Esophagus squamous epithelium (tissue), 5 donors: ENCODE measurements around the gene FRMD3. TPM values are rescaled to one million over a fixed set of nuclear protein-coding genes. Genes with fewer than 3 reads are reported as not detected.

Source experiments
- DNase-seq: peaks from one replicate; lab custom pipeline; 2025; lab: John Stamatoyannopoulos, UW
- H3K27ac ChIP-seq, 4 donors: fragments of 200-600 bp; sonication (generic); one replicate each; pipeline ENCODE4 v1.5.1; 2016 to 2019; ENCODE audit warnings: mild to moderate bottlenecking in 1 of 4
- H3K27me3 ChIP-seq, 4 donors: fragments of 200-600 bp; sonication (generic); 1 replicate in 3 of 4; 2 replicates in 1 of 4; pipeline versions ENCODE4 v1.5.1 to v1.6.0; 2017 to 2021; ENCODE audit warnings: antibody characterized with exemption in 1 of 4
- H3K36me3 ChIP-seq, 3 donors: fragments of 200-600 bp; sonication (generic); one replicate each; pipeline ENCODE4 v1.5.1; 2016 to 2019
- H3K4me1 ChIP-seq, 3 donors: fragments of 200-600 bp; sonication (generic); one replicate each; pipeline ENCODE4 v1.5.1; 2017 to 2019
- H3K4me3 ChIP-seq, 4 donors: fragments of 200-600 bp; sonication (generic); 1 replicate in 3 of 4; 2 replicates in 1 of 4; pipeline ENCODE4 v1.5.1; 2016 to 2019; ENCODE audit warnings: mild to moderate bottlenecking in 2 of 4, moderate library complexity in 1 of 4
- H3K9me3 ChIP-seq, 3 donors: fragments of 200-600 bp; sonication (generic); one replicate each; pipeline ENCODE4 v1.5.1; 2016 to 2019
- POLR2A ChIP-seq, 4 donors: fragments of 450-650 bp; IDR thresholded peaks; one replicate each; pipeline ENCODE4 v1.6.1; 2017; ENCODE audit warnings: antibody characterized with exemption in 4 of 4, mild to moderate bottlenecking in 4 of 4, moderate library complexity in 3 of 4
- WGBS, 2 donors: methylation state at CpG; one replicate each; pipeline ENCODE4 v1.1.5; 2018; 5-methylcytosine and 5-hydroxymethylcytosine counted together
- intact Hi-C: fragments of 100-400 bp; cut with DNase I; formaldehyde crosslinking; loops from one replicate; pipeline ENCODE4 v1.15.0; 2022
- total RNA-seq, 4 donors: library from RNA; depleted of rRNA; stranded (reverse); fragments of >200 nt; gene quantifications; one replicate each; pipeline ENCODE4 v1.1.0, GENCODE V29; 2016
- TF ChIP-seq, protein P1 (sequence below), 6 experiments: fragments of 450-650 bp in 4 of 6; fragments of 200-600 bp in 2 of 6; sonication (generic) in 2 of 6; IDR thresholded peaks; one replicate each; pipeline ENCODE4 v1.5.1; 2016 to 2019; ENCODE audit warnings: antibody characterized with exemption in 6 of 6, mild to moderate bottlenecking in 4 of 6, moderate library complexity in 4 of 6
- donor health status: DM: yes; HTN: yes; CAD: no.

The FRMD3 gene
- total RNA-seq, 4 donors from 2014 or later: 0.27 to 6.9 (median 2.1) TPM

DNA sequence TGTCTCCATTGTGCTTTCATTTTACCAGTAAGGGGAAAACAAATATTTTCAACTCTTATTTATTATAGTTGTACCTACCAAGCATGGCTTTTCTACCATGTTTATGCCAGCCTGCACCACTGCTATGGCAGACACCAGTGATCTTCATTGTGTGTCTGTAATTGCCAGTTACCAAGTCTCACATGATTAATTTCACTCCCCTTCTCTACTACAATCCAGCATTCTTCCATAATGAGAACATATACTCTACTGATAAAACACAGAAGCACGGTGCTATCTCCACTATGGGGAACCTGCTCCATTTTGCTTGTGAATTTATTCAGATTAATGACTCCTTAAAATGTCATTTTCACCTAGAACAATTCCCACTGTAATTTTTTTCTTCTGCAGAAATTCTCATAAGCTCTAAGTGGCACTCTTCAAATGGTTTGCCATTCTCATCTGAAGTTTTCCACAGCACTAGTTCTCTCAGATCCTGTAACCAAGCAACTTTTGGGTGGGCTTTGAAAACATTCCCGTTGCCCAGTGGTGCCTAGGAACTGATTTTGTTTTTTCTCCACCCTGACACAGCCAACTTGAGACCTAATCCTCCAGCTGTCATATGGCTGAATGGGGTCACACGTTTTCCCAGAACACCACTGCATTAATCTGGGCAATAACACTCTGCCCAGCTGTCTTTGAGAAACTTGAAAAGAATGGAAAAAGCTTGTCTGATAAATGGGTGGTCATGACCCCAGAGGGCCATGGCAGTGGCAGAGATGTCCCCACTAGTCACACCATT lies 252.6 kb downstream of the FRMD3 start:
- WGBS, 2 donors: 56 to 58% methylated on average over 3 of the region's 3 CpGs
- Histone ChIP-seq H3K27me3 (no peaks in the 10 kb centered on the region), H3K9me3 (no peaks in the 10 kb centered on the region), H3K4me1 (peaks cover 0 to 15% (median 13%) of the 10 kb centered on the region in 3 donors), H3K36me3 (no peaks in the 10 kb centered on the region), H3K27ac (no peak overlapping the region), H3K4me3 (no peak overlapping the region)
- no peak for TF ChIP-seq POLR2A (IDR thresholded peaks at IDR 0.05)
- TF ChIP-seq, protein P1, sequence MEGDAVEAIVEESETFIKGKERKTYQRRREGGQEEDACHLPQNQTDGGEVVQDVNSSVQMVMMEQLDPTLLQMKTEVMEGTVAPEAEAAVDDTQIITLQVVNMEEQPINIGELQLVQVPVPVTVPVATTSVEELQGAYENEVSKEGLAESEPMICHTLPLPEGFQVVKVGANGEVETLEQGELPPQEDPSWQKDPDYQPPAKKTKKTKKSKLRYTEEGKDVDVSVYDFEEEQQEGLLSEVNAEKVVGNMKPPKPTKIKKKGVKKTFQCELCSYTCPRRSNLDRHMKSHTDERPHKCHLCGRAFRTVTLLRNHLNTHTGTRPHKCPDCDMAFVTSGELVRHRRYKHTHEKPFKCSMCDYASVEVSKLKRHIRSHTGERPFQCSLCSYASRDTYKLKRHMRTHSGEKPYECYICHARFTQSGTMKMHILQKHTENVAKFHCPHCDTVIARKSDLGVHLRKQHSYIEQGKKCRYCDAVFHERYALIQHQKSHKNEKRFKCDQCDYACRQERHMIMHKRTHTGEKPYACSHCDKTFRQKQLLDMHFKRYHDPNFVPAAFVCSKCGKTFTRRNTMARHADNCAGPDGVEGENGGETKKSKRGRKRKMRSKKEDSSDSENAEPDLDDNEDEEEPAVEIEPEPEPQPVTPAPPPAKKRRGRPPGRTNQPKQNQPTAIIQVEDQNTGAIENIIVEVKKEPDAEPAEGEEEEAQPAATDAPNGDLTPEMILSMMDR (IDR thresholded peaks at IDR 0.05): no peak
- no peak for DNase-seq
- intact Hi-C loops: no loop called here

DNA sequence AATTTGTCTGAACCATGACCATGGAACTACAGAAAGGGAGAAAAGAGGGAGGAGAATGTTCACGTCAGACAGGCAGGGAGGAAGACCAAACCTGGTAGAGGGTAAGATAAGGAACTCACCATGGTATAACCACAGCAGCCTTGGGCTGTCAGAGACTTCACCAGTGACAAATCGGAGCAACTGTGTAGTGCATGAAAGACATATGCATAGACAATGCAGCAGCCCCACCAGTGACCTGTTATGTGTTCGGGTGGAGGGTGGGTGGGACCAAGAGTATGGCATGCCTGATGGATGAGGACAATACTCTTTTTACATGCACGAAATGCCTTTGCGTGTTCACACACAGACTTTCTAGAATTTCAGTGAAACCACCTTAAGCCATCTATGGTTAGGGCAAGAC lies 253.5 kb downstream of the FRMD3 start:
- 68 to 81% methylated on average over 5 of the region's 5 CpGs for WGBS, 2 donors
- no peak for DNase-seq
- no peak overlapping the region for H3K4me3 ChIP-seq
- no peak for TF ChIP-seq POLR2A (IDR thresholded peaks at IDR 0.05)
- TF ChIP-seq, protein P1 (IDR thresholded peaks at IDR 0.05): no peak
- no peak overlapping the region for H3K27ac ChIP-seq
- H3K4me1 ChIP-seq: peaks cover 0 to 17% (median 13%) of the 10 kb centered on the region in 3 donors
- no peaks in the 10 kb centered on the region for H3K27me3 ChIP-seq
- no peaks in the 10 kb centered on the region for H3K9me3 ChIP-seq
- H3K36me3 ChIP-seq: no peaks in the 10 kb centered on the region
- intact Hi-C loops: no loop called here

DNA sequence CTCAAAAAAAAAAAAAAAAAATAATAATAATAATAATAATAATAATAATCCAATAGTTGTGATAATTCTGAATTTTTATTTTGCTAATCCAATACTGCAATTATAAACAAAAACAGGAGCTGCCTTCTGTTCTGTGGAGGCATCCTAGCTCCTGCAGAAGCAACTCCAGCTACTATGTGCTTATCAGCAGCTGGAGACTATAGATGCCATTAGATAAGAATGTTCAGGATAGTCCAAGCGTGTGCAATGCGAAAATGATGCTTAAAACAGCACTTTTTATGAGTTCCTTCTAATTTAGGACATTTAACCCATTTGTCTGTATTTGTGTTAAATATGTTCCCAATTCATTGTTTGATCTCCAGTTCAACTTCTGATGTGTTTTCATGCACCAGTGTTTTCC lies 254.7 kb downstream of the FRMD3 start:
- WGBS, 2 donors: 88 to 97% methylated on average over 2 of the region's 2 CpGs
- H3K9me3 ChIP-seq: no peaks in the 10 kb centered on the region
- peaks cover 0 to 17% (median 13%) of the 10 kb centered on the region in 3 donors for H3K4me1 ChIP-seq
- DNase-seq: no peak
- no peak overlapping the region for H3K27ac ChIP-seq
- H3K36me3 ChIP-seq: no peaks in the 10 kb centered on the region
- TF ChIP-seq POLR2A (IDR thresholded peaks at IDR 0.05): no peak
- TF ChIP-seq, protein P1 (IDR thresholded peaks at IDR 0.05): no peak
- no peak overlapping the region for H3K4me3 ChIP-seq
- H3K27me3 ChIP-seq: no peaks in the 10 kb centered on the region
- intact Hi-C loops: no loop called here

DNA sequence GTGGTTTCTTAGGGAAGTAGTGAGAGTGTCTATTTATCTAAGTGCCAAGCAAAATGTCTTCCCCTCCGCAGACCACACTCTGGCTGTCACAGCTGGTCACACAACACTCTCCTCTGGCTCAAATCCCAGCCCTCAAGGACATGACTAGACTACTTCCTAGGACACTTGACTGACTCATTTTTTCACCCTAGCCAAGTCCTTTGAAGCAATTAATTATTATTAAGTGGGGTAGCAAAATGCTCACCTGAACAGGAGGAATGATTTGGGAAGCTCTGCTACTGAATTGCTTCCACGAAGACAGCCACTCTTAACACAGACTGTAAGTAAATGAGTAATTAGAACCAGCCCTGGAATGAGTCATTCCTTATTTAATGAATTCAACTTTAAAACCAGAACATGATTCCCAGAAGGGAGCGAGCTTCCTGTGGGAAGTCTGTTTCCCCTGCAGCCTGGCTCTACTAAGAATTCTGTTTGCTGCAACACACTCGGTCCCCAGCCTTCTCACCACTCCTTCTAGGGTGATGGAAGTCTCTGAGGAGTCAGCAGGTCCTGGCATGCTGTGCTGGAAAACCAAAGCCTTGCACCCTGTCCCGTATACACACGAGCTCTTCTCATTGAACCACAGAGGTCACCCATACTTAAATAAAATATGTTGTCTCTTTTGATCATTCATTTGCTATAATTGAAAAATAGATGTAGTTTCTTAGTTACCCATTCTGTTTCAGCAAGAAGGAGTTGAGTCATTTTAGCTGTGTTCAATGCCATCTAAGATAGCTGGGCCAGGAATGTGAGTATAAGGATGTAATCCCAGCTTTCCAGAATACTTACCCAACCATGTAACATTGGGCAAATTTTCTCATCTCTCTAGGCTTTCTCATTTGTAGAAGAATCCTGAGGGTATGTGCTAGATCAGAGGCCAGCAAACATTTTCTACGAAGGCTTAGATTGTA lies 256.6 kb downstream of the FRMD3 start:
- Histone ChIP-seq H3K4me1 (peaks cover 0 to 17% (median 13%) of the 10 kb centered on the region in 3 donors), H3K27ac (peak overlapping the region in 1 of 4 donors; percentile 31), H3K27me3 (no peaks in the 10 kb centered on the region), H3K36me3 (no peaks in the 10 kb centered on the region), H3K9me3 (no peaks in the 10 kb centered on the region), H3K4me3 (no peak overlapping the region)
- WGBS, 2 donors: 11 to 14% methylated on average over 7 of the region's 7 CpGs
- intact Hi-C loops: no loop called here
- TF ChIP-seq, protein P1 (IDR thresholded peaks at IDR 0.05): no peak
- TF ChIP-seq POLR2A (IDR thresholded peaks at IDR 0.05): no peak
- no peak for DNase-seq
